Uterus (tissue), 4 donors: ENCODE results near the gene SP140L. TPM values are rescaled to one million over a fixed set of nuclear protein-coding genes. Genes with fewer than 3 reads are reported as not detected.
"Not testable (repeated sequence)": the region's sequence is repeated elsewhere in the genome, so short reads cannot be mapped to it uniquely, and the experiment has no call there.

Experiments
- DNase-seq, 2 donors: peaks; one replicate each; pipeline ENCODE4 v3.0.0-alpha.2; 2019 to 2020
- H3K27ac ChIP-seq, 2 donors: fragments of 200-600 bp; sonication (generic); 1 replicate in 1 of 2; 2 replicates in 1 of 2; pipeline ENCODE4 v1.5.1; 2016 to 2018
- H3K27me3 ChIP-seq, 2 donors: fragments of 200-600 bp; sonication (generic); one replicate each; pipeline ENCODE4 v1.5.1; 2018 to 2019; ENCODE audit warnings: control low read depth in 1 of 2
- H3K36me3 ChIP-seq, 2 donors: fragments of 200-600 bp; sonication (generic); one replicate each; pipeline ENCODE4 v1.5.1; 2019; ENCODE audit warnings: control low read depth in 1 of 2
- H3K4me1 ChIP-seq, 2 donors: fragments of 200-600 bp; sonication (generic); one replicate each; pipeline ENCODE4 v1.5.1; 2018 to 2019; ENCODE audit warnings: control low read depth in 1 of 2
- H3K4me3 ChIP-seq, 2 donors: fragments of 200-600 bp; sonication (generic); 1 replicate in 1 of 2; 2 replicates in 1 of 2; pipeline ENCODE4 v1.5.1; 2018 to 2019; ENCODE audit warnings: mild to moderate bottlenecking in 1 of 2
- H3K9me3 ChIP-seq, 2 donors: fragments of 200-600 bp; sonication (generic); one replicate each; pipeline ENCODE4 v1.5.1; 2019; ENCODE audit warnings: control low read depth in 1 of 2
- CTCF ChIP-seq, 4 experiments: fragments of 200-600 bp in 2 of 4; fragments of 450-650 bp in 2 of 4; sonication (generic) in 2 of 4; IDR thresholded peaks; one replicate each; pipeline ENCODE4 v1.5.1; 2016 to 2019; ENCODE audit warnings: antibody characterized with exemption in 4 of 4, mild to moderate bottlenecking in 2 of 4, moderate library complexity in 1 of 4
- POLR2A ChIP-seq, 2 donors: fragments of 450-650 bp; IDR thresholded peaks; one replicate each; pipeline ENCODE4 v1.6.1; 2016; ENCODE audit warnings: antibody characterized with exemption in 2 of 2, mild to moderate bottlenecking in 1 of 2, moderate library complexity in 1 of 2
- intact Hi-C: fragments of 100-400 bp; cut with DNase I; formaldehyde crosslinking; loops from one replicate; pipeline ENCODE4 v1.15.1; 2023; ENCODE audit warnings: low total_unique reads
- total RNA-seq, 4 donors: library from RNA; depleted of rRNA in 3 of 4; stranded (reverse); fragments of >200 nt in 3 of 4; gene quantifications; one replicate each; pipeline versions ENCODE4 v1.1.0 to v1.2.4, GENCODE V29; 2014 to 2023
- donor health status: DM: yes; HTN: yes; CAD: no.

SP140L gene
- total RNA-seq, result 10 to 100 TPM in 3 of 4 donors, 1 to 10 TPM in 1; 7.5 to 21.6 (median 14.1) TPM

GRCh38 chr2:230326453-230327417 is at the start of gene SP140L:
SP140L (plus strand) TSS chr2:230327193; CDS start chr2:230327270, 77 bp downstream.
- intact Hi-C loops, result no loop called here
- peak; percentile 54 to 58 for DNase-seq
- peak in 1 of 2 donors; percentile 29 for TF ChIP-seq POLR2A (IDR thresholded peaks at IDR 0.05)
- TF ChIP-seq CTCF (IDR thresholded peaks at IDR 0.05), result no peak
- Histone ChIP-seq H3K36me3 (no peaks in the 10 kb centered on the region), H3K27ac (peak within 1 kb of the TSS; percentile 74 to 78), H3K4me3 (peak within 1 kb of the TSS; percentile 38 to 47), H3K27me3 (no peaks in the 10 kb centered on the region), H3K9me3 (no peaks in the 10 kb centered on the region), H3K4me1 (no peaks in the 10 kb centered on the region)

- no peaks in the 10 kb centered on the region for H3K9me3 ChIP-seq
- H3K27me3 ChIP-seq, result no peaks in the 10 kb centered on the region
- H3K36me3 ChIP-seq, result no peaks in the 10 kb centered on the region
- H3K4me1 ChIP-seq, result no peaks in the 10 kb centered on the region
- no peak for DNase-seq
- no peak for TF ChIP-seq CTCF (IDR thresholded peaks at IDR 0.05)
- TF ChIP-seq POLR2A (IDR thresholded peaks at IDR 0.05), result no peak
- no peak overlapping the region for H3K27ac ChIP-seq
- intact Hi-C loops, result no loop called here
- no peak overlapping the region for H3K4me3 ChIP-seq
These were observed 44.1 kb upstream of the SP140L start for GRCh38 chr2:230282936-230283335.

GRCh38 chr2:230286048-230286447 is 40.9 kb upstream of the SP140L start:
- Histone ChIP-seq H3K36me3 (no peaks in the 10 kb centered on the region), H3K27ac (no peak overlapping the region), H3K4me1 (no peaks in the 10 kb centered on the region), H3K4me3 (no peak overlapping the region), H3K27me3 (no peaks in the 10 kb centered on the region), H3K9me3 (no peaks in the 10 kb centered on the region)
- intact Hi-C loops, result no loop called here
- no peak for DNase-seq
- no peak for TF ChIP-seq CTCF (IDR thresholded peaks at IDR 0.05)
- TF ChIP-seq POLR2A (IDR thresholded peaks at IDR 0.05), result no peak

GRCh38 chr2:230289311-230289710 is 37.7 kb upstream of the SP140L start:
- not testable (repeated sequence) for H3K4me3 ChIP-seq

GRCh38 chr2:230295192-230295591 is 31.8 kb upstream of the SP140L start:
- Histone ChIP-seq H3K4me3 (no peak overlapping the region), H3K9me3 (no peaks in the 10 kb centered on the region), H3K27me3 (no peaks in the 10 kb centered on the region), H3K27ac (no peak overlapping the region), H3K36me3 (no peaks in the 10 kb centered on the region), H3K4me1 (no peaks in the 10 kb centered on the region)
- TF ChIP-seq CTCF (IDR thresholded peaks at IDR 0.05), result no peak
- no peak for TF ChIP-seq POLR2A (IDR thresholded peaks at IDR 0.05)
- intact Hi-C loops, result no loop called here
- no peak for DNase-seq

More at GRCh38 chr2:230289311-230289710, 37.7 kb upstream of the SP140L start:
- H3K36me3 ChIP-seq, DNase-seq, H3K9me3 ChIP-seq, H3K27ac ChIP-seq, H3K4me1 ChIP-seq, H3K27me3 ChIP-seq, intact Hi-C loops: not testable (repeated sequence)
